HCT116 (cell line): ENCODE measurements around the gene TEX26. TPM values are rescaled to one million over a fixed set of nuclear protein-coding genes. Genes with fewer than 3 reads are reported as not detected.

Experiments
- ATAC-seq: fragments of 200-7000 bp; cut with Tn5 transposase; 2 replicates; pipeline ENCODE4 v1.9.1; 2020; ENCODE audit warnings: mild to moderate bottlenecking, moderate library complexity
- BruUV-seq: library from RNA; stranded (reverse); fragments of 400-500 nt; replicated peaks from 2 replicates; lab custom pipeline; 2021; lab: Mats Ljungman, UMichigan
- CTCF ChIA-PET: fragments of 300-600 bp; sonication (Branson Sonifier 250); formaldehyde crosslinking; loops from one replicate; lab custom pipeline; 2021; ENCODE audit warnings: antibody characterized with exemption; lab: Charles Lee
- POLR2A ChIA-PET: fragments of 300-600, 350-600 bp; sonication (Branson Sonifier 250); formaldehyde crosslinking; loops from one replicate; lab custom pipeline; 2021; ENCODE audit warnings: antibody characterized with exemption; lab: Charles Lee
- RAD21 ChIA-PET, 2 experiments: fragments of 300-600 bp; sonication (Branson Sonifier 250); formaldehyde crosslinking; loops; one replicate each; lab custom pipeline; 2023; ENCODE audit warnings: low total read pairs in 2 of 2; ENCODE audit not compliant: uncharacterized antibody in 2 of 2, unreplicated experiment in 2 of 2, low non-redundant PET in 1 of 2; lab: Charles Lee
- DNase-seq: peaks from one replicate; pipeline ENCODE4 v3.0.0-alpha.2; 2010; ENCODE audit warnings: low read depth, low spot score
- H2AFZ ChIP-seq: fragments of 200-600 bp; shearing (Covaris generic), sonication (generic); 2 replicates; pipeline ENCODE4 v1.6.1; 2017; ENCODE audit warnings: low read depth, mixed run types, mixed read lengths, antibody characterized with exemption, low read length; ENCODE audit not compliant: poor library complexity, severe bottlenecking
- H3K27ac ChIP-seq: 2 replicates; pipeline ENCODE4 v1.5.1; 2012; ENCODE audit warnings: low read depth, low read length
- H3K27me3 ChIP-seq: fragments of 200-600 bp; sonication (generic); 2 replicates; pipeline ENCODE4 v1.6.1; 2016; ENCODE audit warnings: mixed run types, low read length, mixed read lengths; ENCODE audit not compliant: insufficient read depth
- H3K36me3 ChIP-seq, 2 experiments: fragments of 200-500 bp in 1 of 2; fragments of 200-600 bp in 1 of 2; sonication (Bioruptor generic) in 1 of 2; sonication (generic) in 1 of 2; 2 replicates each; pipeline versions ENCODE4 v1.5.1 to v1.6.1; 2014 to 2016; ENCODE audit warnings: low read length in 2 of 2, inconsistent platforms in 1 of 2, mixed read lengths in 1 of 2, mixed run types in 1 of 2; ENCODE audit not compliant: insufficient read depth in 2 of 2, control insufficient read depth in 1 of 2
- H3K4me1 ChIP-seq, 2 experiments: fragments of 200-600 bp in 1 of 2; sonication (generic) in 1 of 2; 2 replicates each; pipeline versions ENCODE4 v1.5.1 to v1.6.1; 2012 to 2017; ENCODE audit warnings: low read length in 2 of 2, inconsistent platforms in 1 of 2, mild to moderate bottlenecking in 1 of 2, mixed read lengths in 1 of 2, mixed run types in 1 of 2, moderate library complexity in 1 of 2; ENCODE audit not compliant: insufficient read depth in 2 of 2, control insufficient read depth in 1 of 2
- H3K4me2 ChIP-seq: fragments of 200-600 bp; sonication (generic); 2 replicates; pipeline ENCODE4 v1.6.1; 2017; ENCODE audit warnings: mixed run types, low read length, mixed read lengths
- H3K4me3 ChIP-seq, 2 experiments: fragments of 200-600 bp in 1 of 2; sonication (generic) in 1 of 2; replicated peaks in 1 of 2; 2 replicates each; pipeline ENCODE4 v1.5.1; 2011 to 2016; ENCODE audit warnings: low read length in 2 of 2, control low read depth in 1 of 2, low read depth in 1 of 2, mild to moderate bottlenecking in 1 of 2, mixed read lengths in 1 of 2, mixed run types in 1 of 2
- H3K79me2 ChIP-seq: fragments of 200-600 bp; sonication (generic); 2 replicates; pipeline ENCODE4 v1.6.1; 2017; ENCODE audit warnings: mild to moderate bottlenecking, mixed run types, low read length, moderate library complexity, mixed read lengths; ENCODE audit not compliant: insufficient read depth
- H3K9ac ChIP-seq: fragments of 200-600 bp; sonication (generic); 2 replicates; pipeline ENCODE4 v1.6.1; 2016; ENCODE audit warnings: low read length, mixed read lengths
- H3K9me2 ChIP-seq: fragments of 200-600 bp; sonication (generic), shearing (Covaris generic); 2 replicates; pipeline ENCODE4 v1.6.1; 2017; ENCODE audit warnings: mixed run types, mild to moderate bottlenecking, moderate library complexity; ENCODE audit not compliant: insufficient read depth
- H3K9me3 ChIP-seq, 2 experiments: fragments of 200-500 bp in 1 of 2; fragments of 200-600 bp in 1 of 2; sonication (Bioruptor generic) in 1 of 2; sonication (generic) in 1 of 2; 2 replicates each; pipeline ENCODE4 v1.6.1; 2014 to 2017; ENCODE audit warnings: low read length in 2 of 2, mixed read lengths in 2 of 2, inconsistent platforms in 1 of 2, low read depth in 1 of 2, mild to moderate bottlenecking in 1 of 2, mixed run types in 1 of 2, moderate library complexity in 1 of 2; ENCODE audit not compliant: control insufficient read depth in 1 of 2, insufficient read depth in 1 of 2
- H4K20me1 ChIP-seq: fragments of 200-600 bp; sonication (generic), shearing (Covaris generic); 2 replicates; pipeline ENCODE4 v1.6.1; 2017; ENCODE audit warnings: mixed run types, mild to moderate bottlenecking, moderate library complexity; ENCODE audit not compliant: insufficient read depth
- ATF3 ChIP-seq: IDR thresholded peaks from 2 replicates; pipeline ENCODE4 v1.6.1; 2012
- EGR1 ChIP-seq: IDR thresholded peaks from 2 replicates; pipeline ENCODE4 v1.6.1; 2012; ENCODE audit warnings: low read depth
- ELF1 ChIP-seq: IDR thresholded peaks from 2 replicates; pipeline ENCODE4 v1.6.1; 2012; ENCODE audit warnings: low read depth, borderline replicate concordance
- EZH2phosphoT487 ChIP-seq: fragments of 200-600 bp; IDR thresholded peaks from 2 replicates; pipeline ENCODE4 v1.6.1; 2018; ENCODE audit warnings: antibody characterized with exemption, borderline replicate concordance
- FOSL1 ChIP-seq: IDR thresholded peaks from 2 replicates; pipeline ENCODE4 v1.6.1; 2012; ENCODE audit warnings: low read depth
- JUND ChIP-seq: IDR thresholded peaks from 2 replicates; pipeline ENCODE4 v1.6.1; 2012
- POLR2AphosphoS5 ChIP-seq: IDR thresholded peaks from 2 replicates; pipeline ENCODE4 v1.6.1; 2011; ENCODE audit warnings: mild to moderate bottlenecking, low read depth, low read length, moderate library complexity
- RAD21 ChIP-seq: IDR thresholded peaks from 2 replicates; pipeline ENCODE4 v1.6.1; 2012; ENCODE audit warnings: low read depth, mild to moderate bottlenecking
- SP1 ChIP-seq: IDR thresholded peaks from 2 replicates; pipeline ENCODE4 v1.6.1; 2012; ENCODE audit warnings: low read depth
- TCF7L2 ChIP-seq: IDR thresholded peaks from 2 replicates; pipeline ENCODE4 v1.7.0; 2011; ENCODE audit warnings: borderline replicate concordance, inconsistent platforms; ENCODE audit not compliant: insufficient read depth, insufficient read length; ENCODE audit errors: extremely low read depth
- YY1 ChIP-seq: IDR thresholded peaks from 2 replicates; pipeline ENCODE4 v1.6.1; 2011; ENCODE audit warnings: low read length, low read depth, moderate library complexity, mild to moderate bottlenecking; ENCODE audit not compliant: insufficient replicate concordance; ENCODE audit errors: extremely low read depth
- ZFX ChIP-seq: fragments of 450-650 bp; IDR thresholded peaks from 2 replicates; pipeline ENCODE4 v1.6.1; 2017
- ZNF274 ChIP-seq: fragments of 200-500 bp; sonication (Bioruptor generic); IDR thresholded peaks from 2 replicates; pipeline ENCODE4 v1.6.1; 2014; ENCODE audit warnings: mild to moderate bottlenecking, low read depth, low read length, inconsistent platforms
- intact Hi-C: fragments of 100-400 bp; cut with micrococcal nuclease; formaldehyde crosslinking; loops from 2 replicates; pipeline ENCODE4 v1.10.0; 2022
- total RNA-seq: library from RNA; stranded (reverse); gene quantifications from one replicate; pipeline ENCODE4 v1.2.1, GENCODE V29; 2021; ENCODE audit not compliant: unreplicated experiment
- TF ChIP-seq, protein P1 (sequence below): IDR thresholded peaks from 2 replicates; pipeline ENCODE4 v1.6.1; 2012; ENCODE audit warnings: low read depth
- TF ChIP-seq, protein P2 (sequence below): IDR thresholded peaks from 2 replicates; pipeline ENCODE4 v1.6.1; 2012
- TF ChIP-seq, protein P3 (sequence below), 3 experiments: fragments of 200-600 bp in 1 of 3; sonication (generic) in 1 of 3; IDR thresholded peaks in 2 of 3; conservative IDR thresholded peaks in 1 of 3; 2 replicates each; pipeline ENCODE4 v1.5.1; 2012 to 2017; ENCODE audit warnings: low read depth in 2 of 3, low read length in 2 of 3, antibody characterized with exemption in 1 of 3, borderline replicate concordance in 1 of 3, control low read depth in 1 of 3, mild to moderate bottlenecking in 1 of 3, mixed read lengths in 1 of 3, mixed run types in 1 of 3, moderate library complexity in 1 of 3; ENCODE audit not compliant: insufficient read depth in 1 of 3

The TEX26 gene
- total RNA-seq, 1 experiment from 2014 or later: not detected

DNA sequence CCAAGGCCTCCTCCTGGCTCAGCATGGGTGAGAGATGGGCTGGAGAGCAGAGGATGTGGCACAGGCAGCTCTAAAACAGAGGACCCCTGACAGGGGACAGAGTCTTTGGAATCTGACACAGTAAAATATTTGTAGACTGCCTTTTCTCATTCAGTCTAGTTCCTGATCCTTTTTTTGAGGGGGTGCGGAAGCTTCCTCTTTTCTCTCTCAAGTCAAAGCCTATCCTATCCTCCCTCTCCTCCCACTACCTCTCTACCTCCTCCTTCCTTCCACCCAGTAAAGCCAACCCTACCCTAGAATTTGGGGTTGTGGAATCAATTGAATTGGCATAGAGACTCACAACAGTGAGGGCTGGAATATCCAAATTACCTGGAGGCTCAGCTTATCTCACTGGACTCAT lies 82.0 kb downstream of the TEX26 start:
- Histone ChIP-seq H3K4me3 (no peak overlapping the region), H3K9me2 (no peaks in the 10 kb centered on the region), H3K4me2 (no peak overlapping the region), H4K20me1 (no peaks in the 10 kb centered on the region), H2AFZ (no peak overlapping the region), H3K27ac (no peak overlapping the region), H3K4me1 (peaks cover 4 to 5% of the 10 kb centered on the region in 2 experiments; a peak in 1 of 4 replicates), H3K79me2 (no peaks in the 10 kb centered on the region), H3K36me3 (no peaks in the 10 kb centered on the region), H3K27me3 (no peaks in the 10 kb centered on the region), H3K9ac (no peak overlapping the region), H3K9me3 (no peaks in the 10 kb centered on the region)
- ATAC-seq: no peak
- no peak for TF ChIP-seq ATF3
- TF ChIP-seq EZH2phosphoT487: no peak
- no peak for TF ChIP-seq TCF7L2
- TF ChIP-seq JUND: no peak
- TF ChIP-seq ELF1: no peak
- TF ChIP-seq RAD21: no peak
- TF ChIP-seq POLR2AphosphoS5: no peak
- no peak for DNase-seq
- POLR2A ChIA-PET: no interaction called here
- intact Hi-C loops: loop anchor here (10.0 kb wide), 1 partner anchor 210 kb away; no protein-coding TSS in a partner anchor
- BruUV-seq: no TSS peak
- CTCF ChIA-PET: interaction anchor here (1.1 kb wide), 1 partner anchor 35 kb away, joined by 3 read pairs; no protein-coding TSS in a partner anchor
- RAD21 ChIA-PET: no interaction called here

GRCh38 chr13:31015199-31015598 lies 82.7 kb downstream of the TEX26 start:
- ChIA-PET CTCF (no interaction called here), RAD21 (no interaction called here)
- TF ChIP-seq SP1 (no peak), EGR1 (no peak), YY1 (no peak), FOSL1 (no peak), ZFX (no peak), JUND (no peak), ZNF274 (no peak)
- TF ChIP-seq, protein P1, sequence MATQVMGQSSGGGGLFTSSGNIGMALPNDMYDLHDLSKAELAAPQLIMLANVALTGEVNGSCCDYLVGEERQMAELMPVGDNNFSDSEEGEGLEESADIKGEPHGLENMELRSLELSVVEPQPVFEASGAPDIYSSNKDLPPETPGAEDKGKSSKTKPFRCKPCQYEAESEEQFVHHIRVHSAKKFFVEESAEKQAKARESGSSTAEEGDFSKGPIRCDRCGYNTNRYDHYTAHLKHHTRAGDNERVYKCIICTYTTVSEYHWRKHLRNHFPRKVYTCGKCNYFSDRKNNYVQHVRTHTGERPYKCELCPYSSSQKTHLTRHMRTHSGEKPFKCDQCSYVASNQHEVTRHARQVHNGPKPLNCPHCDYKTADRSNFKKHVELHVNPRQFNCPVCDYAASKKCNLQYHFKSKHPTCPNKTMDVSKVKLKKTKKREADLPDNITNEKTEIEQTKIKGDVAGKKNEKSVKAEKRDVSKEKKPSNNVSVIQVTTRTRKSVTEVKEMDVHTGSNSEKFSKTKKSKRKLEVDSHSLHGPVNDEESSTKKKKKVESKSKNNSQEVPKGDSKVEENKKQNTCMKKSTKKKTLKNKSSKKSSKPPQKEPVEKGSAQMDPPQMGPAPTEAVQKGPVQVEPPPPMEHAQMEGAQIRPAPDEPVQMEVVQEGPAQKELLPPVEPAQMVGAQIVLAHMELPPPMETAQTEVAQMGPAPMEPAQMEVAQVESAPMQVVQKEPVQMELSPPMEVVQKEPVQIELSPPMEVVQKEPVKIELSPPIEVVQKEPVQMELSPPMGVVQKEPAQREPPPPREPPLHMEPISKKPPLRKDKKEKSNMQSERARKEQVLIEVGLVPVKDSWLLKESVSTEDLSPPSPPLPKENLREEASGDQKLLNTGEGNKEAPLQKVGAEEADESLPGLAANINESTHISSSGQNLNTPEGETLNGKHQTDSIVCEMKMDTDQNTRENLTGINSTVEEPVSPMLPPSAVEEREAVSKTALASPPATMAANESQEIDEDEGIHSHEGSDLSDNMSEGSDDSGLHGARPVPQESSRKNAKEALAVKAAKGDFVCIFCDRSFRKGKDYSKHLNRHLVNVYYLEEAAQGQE: no peak
- TF ChIP-seq, protein P2, sequence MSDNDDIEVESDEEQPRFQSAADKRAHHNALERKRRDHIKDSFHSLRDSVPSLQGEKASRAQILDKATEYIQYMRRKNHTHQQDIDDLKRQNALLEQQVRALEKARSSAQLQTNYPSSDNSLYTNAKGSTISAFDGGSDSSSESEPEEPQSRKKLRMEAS: no peak
- TF ChIP-seq, protein P3, sequence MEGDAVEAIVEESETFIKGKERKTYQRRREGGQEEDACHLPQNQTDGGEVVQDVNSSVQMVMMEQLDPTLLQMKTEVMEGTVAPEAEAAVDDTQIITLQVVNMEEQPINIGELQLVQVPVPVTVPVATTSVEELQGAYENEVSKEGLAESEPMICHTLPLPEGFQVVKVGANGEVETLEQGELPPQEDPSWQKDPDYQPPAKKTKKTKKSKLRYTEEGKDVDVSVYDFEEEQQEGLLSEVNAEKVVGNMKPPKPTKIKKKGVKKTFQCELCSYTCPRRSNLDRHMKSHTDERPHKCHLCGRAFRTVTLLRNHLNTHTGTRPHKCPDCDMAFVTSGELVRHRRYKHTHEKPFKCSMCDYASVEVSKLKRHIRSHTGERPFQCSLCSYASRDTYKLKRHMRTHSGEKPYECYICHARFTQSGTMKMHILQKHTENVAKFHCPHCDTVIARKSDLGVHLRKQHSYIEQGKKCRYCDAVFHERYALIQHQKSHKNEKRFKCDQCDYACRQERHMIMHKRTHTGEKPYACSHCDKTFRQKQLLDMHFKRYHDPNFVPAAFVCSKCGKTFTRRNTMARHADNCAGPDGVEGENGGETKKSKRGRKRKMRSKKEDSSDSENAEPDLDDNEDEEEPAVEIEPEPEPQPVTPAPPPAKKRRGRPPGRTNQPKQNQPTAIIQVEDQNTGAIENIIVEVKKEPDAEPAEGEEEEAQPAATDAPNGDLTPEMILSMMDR (IDR thresholded peaks at IDR 0.05 in 2 of 3, conservative IDR thresholded peaks at IDR 0.05 in 1 of 3; ENCODE audit: borderline replicate concordance in 1 of 3, insufficient read depth in 1 of 3, low read depth in 2 of 3, low read length in 2 of 3): no peak

More at GRCh38 chr13:31015199-31015598, 82.7 kb downstream of the TEX26 start:
- no TSS peak for BruUV-seq
- H3K9me2 ChIP-seq: no peaks in the 10 kb centered on the region
- intact Hi-C loops: loop anchor here (10.0 kb wide), 1 partner anchor 210 kb away; no protein-coding TSS in a partner anchor
- DNase-seq (no peak), ATAC-seq (no peak)
- H4K20me1 ChIP-seq: no peaks in the 10 kb centered on the region
- H3K9ac ChIP-seq: no peak overlapping the region
- no peak overlapping the region for H3K4me2 ChIP-seq
- H3K36me3 ChIP-seq: no peaks in the 10 kb centered on the region
- H3K27me3 ChIP-seq: 0 out of 2 replicates have a peak, but pooled peaks cover 3% of the 10 kb centered on the region
- H3K79me2 ChIP-seq: no peaks in the 10 kb centered on the region
- no peak overlapping the region for H3K4me3 ChIP-seq
- POLR2A ChIA-PET: no interaction called here
- peaks cover 4 to 5% of the 10 kb centered on the region in 2 experiments; a peak in 1 of 4 replicates for H3K4me1 ChIP-seq
- H3K27ac ChIP-seq: no peak overlapping the region
- H2AFZ ChIP-seq: no peak overlapping the region
- H3K9me3 ChIP-seq: no peaks in the 10 kb centered on the region
